ENCODE data around the gene MOCS2.

DNA sequence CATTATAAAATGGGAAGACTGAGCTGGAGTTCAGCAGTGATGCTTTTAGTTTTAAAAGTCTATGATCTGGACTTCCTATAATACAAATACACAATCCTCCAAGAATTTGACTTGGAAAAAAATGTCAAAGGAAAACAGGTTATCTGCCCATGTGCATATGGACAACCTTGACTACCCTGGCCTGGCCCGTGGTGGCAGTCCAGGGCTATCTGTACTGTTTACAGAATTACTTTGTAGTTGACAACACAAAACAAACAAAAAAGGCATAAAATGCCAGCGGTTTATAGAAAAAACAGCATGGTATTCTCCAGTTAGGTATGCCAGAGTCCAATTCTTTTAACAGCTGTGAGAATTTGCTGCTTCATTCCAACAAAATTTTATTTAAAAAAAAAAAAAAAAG, 17.3 kb downstream of the MOCS2 start:
- no peak for TF ChIP-seq TAF1 (IDR thresholded peaks at IDR 0.05; ENCODE audit: low read depth)
- no peak for TF ChIP-seq USF1 (IDR thresholded peaks at IDR 0.05)
- TF ChIP-seq FOXM1 (IDR thresholded peaks at IDR 0.05; ENCODE audit: borderline replicate concordance, low read depth), result no peak
- no peak for TF ChIP-seq EGR1 (IDR thresholded peaks at IDR 0.05)
- TF ChIP-seq TCF12 (IDR thresholded peaks at IDR 0.05; ENCODE audit: low read depth), result no peak
- no peak for TF ChIP-seq RAD21 (IDR thresholded peaks at IDR 0.05; ENCODE audit: low read depth)

All from Ishikawa (cell line).